BE2C (cell line): ENCODE data around the gene PCDHB6.
"Not testable (repeated sequence)": the region's sequence is repeated elsewhere in the genome, so short reads cannot be mapped to it uniquely, and the experiment has no call there.

ENCODE experiments used
- DNase-seq: peaks from one replicate; pipeline ENCODE4 v3.0.0-alpha.2; 2020
- H3K27me3 ChIP-seq: fragments of 250-450 bp; sonication (Bioruptor Pico); 2 replicates; pipeline ENCODE4 v1.5.1; 2020; ENCODE audit warnings: mild to moderate bottlenecking
- H3K36me3 ChIP-seq: fragments of 250-450 bp; sonication (Bioruptor Pico); 2 replicates; pipeline ENCODE4 v1.5.1; 2020; ENCODE audit warnings: mild to moderate bottlenecking
- H3K4me1 ChIP-seq: fragments of 250-450 bp; sonication (Bioruptor Pico); 2 replicates; pipeline ENCODE4 v1.5.1; 2020
- H3K4me3 ChIP-seq: 2 replicates; pipeline ENCODE4 v1.5.1; 2011; ENCODE audit warnings: low read depth, low read length
- H3K9me3 ChIP-seq: fragments of 250-450 bp; sonication (Bioruptor Pico); 2 replicates; pipeline ENCODE4 v1.5.1; 2020
- TF ChIP-seq, protein P1 (sequence below): IDR thresholded peaks from 2 replicates; pipeline ENCODE4 v1.5.1; 2012; ENCODE audit warnings: mild to moderate bottlenecking, low read depth, low read length

The PCDHB6 gene

DNA sequence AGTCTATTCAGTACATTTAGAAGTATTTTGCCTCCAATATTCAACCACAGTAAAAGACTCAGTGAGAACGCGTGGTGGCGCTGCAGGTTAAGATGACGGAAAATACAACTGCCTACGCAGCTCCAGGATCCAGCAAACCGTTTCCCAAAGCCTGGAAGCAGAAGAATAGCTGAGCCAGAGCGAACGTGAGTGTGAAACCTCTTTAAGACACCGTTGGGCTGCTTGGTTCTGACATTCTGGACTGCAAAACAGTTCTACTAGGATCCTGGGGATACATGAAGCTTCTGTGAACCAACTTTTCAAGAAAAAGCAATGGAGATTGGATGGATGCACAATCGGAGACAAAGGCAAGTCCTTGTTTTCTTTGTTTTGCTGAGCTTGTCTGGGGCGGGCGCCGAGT, 32.4 kb downstream of the PCDHB6 start, which contains the start of gene PCDHB16:
Gene PCDHB16, plus strand, starts transcription at position 140 of the 400 bp plus-strand sequence. Its CDS starts 173 bp downstream, at position 313.
- peak within 1 kb of the TSS; percentile 96 for H3K4me3 ChIP-seq
- H3K4me1 ChIP-seq, result no peaks in the 10 kb centered on the region
- no peaks in the 10 kb centered on the region for H3K9me3 ChIP-seq
- peak; percentile 88 for DNase-seq
- TF ChIP-seq, protein P1, sequence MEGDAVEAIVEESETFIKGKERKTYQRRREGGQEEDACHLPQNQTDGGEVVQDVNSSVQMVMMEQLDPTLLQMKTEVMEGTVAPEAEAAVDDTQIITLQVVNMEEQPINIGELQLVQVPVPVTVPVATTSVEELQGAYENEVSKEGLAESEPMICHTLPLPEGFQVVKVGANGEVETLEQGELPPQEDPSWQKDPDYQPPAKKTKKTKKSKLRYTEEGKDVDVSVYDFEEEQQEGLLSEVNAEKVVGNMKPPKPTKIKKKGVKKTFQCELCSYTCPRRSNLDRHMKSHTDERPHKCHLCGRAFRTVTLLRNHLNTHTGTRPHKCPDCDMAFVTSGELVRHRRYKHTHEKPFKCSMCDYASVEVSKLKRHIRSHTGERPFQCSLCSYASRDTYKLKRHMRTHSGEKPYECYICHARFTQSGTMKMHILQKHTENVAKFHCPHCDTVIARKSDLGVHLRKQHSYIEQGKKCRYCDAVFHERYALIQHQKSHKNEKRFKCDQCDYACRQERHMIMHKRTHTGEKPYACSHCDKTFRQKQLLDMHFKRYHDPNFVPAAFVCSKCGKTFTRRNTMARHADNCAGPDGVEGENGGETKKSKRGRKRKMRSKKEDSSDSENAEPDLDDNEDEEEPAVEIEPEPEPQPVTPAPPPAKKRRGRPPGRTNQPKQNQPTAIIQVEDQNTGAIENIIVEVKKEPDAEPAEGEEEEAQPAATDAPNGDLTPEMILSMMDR, result peak; percentile 90
- H3K36me3 ChIP-seq, result peaks cover 9% of the 10 kb centered on the region; the same call in 1 of the 2 replicates
- no peaks in the 10 kb centered on the region for H3K27me3 ChIP-seq

DNA sequence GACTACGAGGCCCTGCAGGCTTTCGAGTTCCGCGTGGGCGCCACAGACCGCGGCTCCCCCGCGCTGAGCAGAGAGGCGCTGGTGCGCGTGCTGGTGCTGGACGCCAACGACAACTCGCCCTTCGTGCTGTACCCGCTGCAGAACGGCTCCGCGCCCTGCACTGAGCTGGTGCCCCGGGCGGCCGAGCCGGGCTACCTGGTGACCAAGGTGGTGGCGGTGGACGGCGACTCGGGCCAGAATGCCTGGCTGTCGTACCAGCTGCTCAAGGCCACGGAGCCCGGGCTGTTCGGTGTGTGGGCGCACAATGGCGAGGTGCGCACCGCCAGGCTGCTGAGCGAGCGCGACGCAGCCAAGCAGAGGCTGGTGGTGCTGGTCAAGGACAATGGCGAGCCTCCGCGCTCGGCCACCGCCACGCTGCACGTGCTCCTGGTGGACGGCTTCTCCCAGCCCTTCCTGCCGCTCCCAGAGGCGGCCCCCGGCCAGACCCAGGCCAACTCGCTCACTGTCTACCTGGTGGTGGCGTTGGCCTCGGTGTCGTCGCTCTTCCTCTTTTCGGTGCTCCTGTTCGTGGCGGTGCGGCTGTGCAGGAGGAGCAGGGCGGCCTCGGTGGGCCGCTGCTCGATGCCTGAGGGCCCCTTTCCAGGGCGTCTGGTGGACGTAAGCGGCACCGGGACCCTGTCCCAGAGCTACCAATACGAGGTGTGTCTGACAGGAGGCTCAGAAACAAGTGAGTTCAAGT, 34.4 kb downstream of the PCDHB6 start:
- not testable (repeated sequence) for H3K36me3 ChIP-seq, DNase-seq, H3K9me3 ChIP-seq, H3K4me1 ChIP-seq, H3K4me3 ChIP-seq, H3K27me3 ChIP-seq

DNA sequence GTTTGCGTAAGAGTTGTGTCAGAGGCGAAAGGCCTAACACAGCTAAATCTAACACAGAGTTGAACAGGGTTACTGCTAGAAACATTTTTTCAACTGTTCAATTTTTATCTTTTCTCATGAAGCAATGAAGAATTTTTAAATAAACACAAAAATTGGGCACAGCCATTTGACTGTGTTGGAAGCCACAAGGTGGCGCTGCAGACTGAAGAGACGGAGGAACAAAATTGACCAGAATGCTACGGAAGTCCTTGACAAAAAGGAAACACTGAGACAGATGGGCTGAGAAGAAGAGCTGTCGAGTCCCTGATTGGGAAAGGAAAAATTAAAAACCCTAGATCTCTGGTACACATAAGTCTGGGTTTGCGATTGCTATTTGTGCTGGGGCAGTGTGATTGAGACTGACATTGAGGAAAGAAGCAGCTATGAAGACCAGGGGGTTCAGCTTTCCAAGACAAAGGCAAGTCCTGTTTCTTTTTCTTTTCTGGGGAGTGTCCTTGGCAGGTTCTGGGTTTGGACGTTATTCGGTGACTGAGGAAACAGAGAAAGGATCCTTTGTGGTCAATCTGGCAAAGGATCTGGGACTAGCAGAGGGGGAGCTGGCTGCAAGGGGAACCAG, 37.1 kb downstream of the PCDHB6 start, which contains the start of gene PCDHB9:
Gene PCDHB9, plus strand, starts transcription at position 265 of the 616 bp plus-strand sequence. Its CDS starts 158 bp downstream, at position 423.
- Histone ChIP-seq H3K27me3 (no peaks in the 10 kb centered on the region), H3K4me3 (no peak within 1 kb of the TSS), H3K36me3 (peaks cover 9% of the 10 kb centered on the region; the same call in 1 of the 2 replicates), H3K4me1 (no peaks in the 10 kb centered on the region), H3K9me3 (no peaks in the 10 kb centered on the region; the same call in 1 of the 2 replicates)
- TF ChIP-seq, protein P1, result peak; percentile 62
- DNase-seq, result peak; percentile 42

DNA sequence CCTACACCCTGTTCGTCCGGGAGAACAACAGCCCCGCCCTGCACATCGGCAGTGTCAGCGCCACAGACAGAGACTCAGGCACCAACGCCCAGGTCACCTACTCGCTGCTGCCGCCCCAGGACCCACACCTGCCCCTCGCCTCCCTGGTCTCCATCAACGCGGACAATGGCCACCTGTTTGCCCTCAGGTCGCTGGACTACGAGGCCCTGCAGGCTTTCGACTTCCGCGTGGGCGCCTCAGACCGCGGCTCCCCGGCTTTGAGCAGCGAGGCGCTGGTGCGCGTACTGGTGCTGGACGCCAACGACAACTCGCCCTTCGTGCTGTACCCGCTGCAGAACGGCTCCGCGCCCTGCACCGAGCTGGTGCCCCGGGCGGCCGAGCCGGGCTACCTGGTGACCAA, 38.8 kb downstream of the PCDHB6 start:
- H3K27me3 ChIP-seq, H3K36me3 ChIP-seq, H3K4me1 ChIP-seq, H3K9me3 ChIP-seq, H3K4me3 ChIP-seq, DNase-seq: not testable (repeated sequence)

DNA sequence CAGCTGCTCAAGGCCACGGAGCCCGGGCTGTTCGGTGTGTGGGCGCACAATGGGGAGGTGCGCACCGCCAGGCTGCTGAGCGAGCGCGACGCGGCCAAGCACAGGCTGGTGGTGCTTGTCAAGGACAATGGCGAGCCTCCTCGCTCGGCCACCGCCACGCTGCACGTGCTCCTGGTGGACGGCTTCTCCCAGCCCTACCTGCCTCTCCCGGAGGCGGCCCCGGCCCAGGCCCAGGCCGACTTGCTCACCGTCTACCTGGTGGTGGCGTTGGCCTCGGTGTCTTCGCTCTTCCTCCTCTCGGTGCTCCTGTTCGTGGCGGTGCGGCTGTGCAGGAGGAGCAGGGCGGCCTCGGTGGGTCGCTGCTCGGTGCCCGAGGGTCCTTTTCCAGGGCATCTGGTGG, 39.3 kb downstream of the PCDHB6 start:
- H3K27me3 ChIP-seq, DNase-seq: not testable (repeated sequence)

DNA sequence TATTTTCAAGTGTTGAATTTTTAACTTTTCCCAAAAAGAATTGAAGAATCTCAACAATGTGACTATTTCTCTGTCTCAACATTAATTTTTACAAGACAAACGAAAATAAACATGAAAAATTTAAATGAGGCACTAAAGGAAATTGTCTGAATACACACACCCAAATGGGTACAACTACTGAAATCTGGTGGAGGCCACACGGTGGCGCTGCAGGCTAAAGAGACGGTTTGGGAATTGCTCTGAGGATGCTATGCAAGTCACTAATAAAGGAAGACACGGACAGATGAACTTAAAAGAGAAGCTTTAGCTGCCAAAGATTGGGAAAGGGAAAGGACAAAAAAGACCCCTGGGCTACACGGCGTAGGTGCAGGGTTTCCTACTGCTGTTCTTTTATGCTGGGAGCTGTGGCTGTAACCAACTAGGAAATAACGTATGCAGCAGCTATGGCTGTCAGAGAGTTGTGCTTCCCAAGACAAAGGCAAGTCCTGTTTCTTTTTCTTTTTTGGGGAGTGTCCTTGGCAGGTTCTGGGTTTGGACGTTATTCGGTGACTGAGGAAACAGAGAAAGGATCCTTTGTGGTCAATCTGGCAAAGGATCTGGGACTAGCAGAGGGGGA, 42.4 kb downstream of the PCDHB6 start, which contains the start of gene PCDHB10:
Gene PCDHB10, plus strand, starts transcription at position 244 of the 616 bp plus-strand sequence. Its CDS starts 200 bp downstream, at position 444.
- Histone ChIP-seq H3K4me3 (no peak within 1 kb of the TSS), H3K9me3 (no peaks in the 10 kb centered on the region; the same call in 1 of the 2 replicates), H3K36me3 (no peaks in the 10 kb centered on the region), H3K27me3 (no peaks in the 10 kb centered on the region), H3K4me1 (no peaks in the 10 kb centered on the region)
- peak; percentile 45 for DNase-seq
- TF ChIP-seq, protein P1, result peak; percentile 63

More for the DNA sequence above, 39.3 kb downstream of the PCDHB6 start:
- not testable (repeated sequence) for H3K9me3 ChIP-seq, H3K4me3 ChIP-seq, H3K36me3 ChIP-seq, H3K4me1 ChIP-seq

DNA sequence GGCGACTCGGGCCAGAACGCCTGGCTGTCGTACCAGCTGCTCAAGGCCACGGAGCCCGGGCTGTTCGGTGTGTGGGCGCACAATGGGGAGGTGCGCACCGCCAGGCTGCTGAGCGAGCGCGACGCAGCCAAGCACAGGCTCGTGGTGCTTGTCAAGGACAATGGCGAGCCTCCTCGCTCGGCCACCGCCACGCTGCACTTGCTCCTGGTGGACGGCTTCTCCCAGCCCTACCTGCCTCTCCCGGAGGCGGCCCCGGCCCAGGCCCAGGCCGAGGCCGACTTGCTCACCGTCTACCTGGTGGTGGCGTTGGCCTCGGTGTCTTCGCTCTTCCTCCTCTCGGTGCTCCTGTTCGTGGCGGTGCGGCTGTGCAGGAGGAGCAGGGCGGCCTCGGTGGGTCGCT, 44.5 kb downstream of the PCDHB6 start:
- not testable (repeated sequence) for H3K4me3 ChIP-seq, H3K27me3 ChIP-seq, H3K36me3 ChIP-seq, DNase-seq, H3K9me3 ChIP-seq, H3K4me1 ChIP-seq

DNA sequence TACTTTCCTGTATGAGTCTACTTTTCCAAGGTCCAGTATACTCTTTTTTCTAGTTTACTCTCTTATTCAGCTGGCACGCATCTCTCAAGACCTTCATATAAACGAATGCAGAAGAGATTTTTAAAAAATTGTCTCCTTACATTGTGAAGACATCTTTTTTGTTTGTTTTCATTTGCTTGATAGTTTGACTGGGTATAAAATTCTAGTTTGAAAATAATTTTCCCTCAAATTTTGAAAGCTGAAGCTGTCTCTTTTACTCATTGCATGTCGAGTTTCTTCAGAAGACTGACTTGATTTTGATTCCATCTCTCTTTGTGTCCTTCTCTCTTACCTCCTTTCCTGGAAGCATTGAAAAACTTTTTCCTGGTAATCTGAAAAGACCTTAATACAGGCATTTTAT, 46.5 kb downstream of the PCDHB6 start:
- no peak for DNase-seq
- H3K36me3 ChIP-seq, result no peaks in the 10 kb centered on the region
- TF ChIP-seq, protein P1, result no peak
- H3K9me3 ChIP-seq, result no peaks in the 10 kb centered on the region; the same call in 1 of the 2 replicates
- H3K27me3 ChIP-seq, result no peaks in the 10 kb centered on the region
- H3K4me1 ChIP-seq, result no peaks in the 10 kb centered on the region
- H3K4me3 ChIP-seq, result no peak overlapping the region
